Measurements from ENCODE around the gene SPTBN1. TPM values are rescaled to one million over a fixed set of nuclear protein-coding genes. Genes with fewer than 3 reads are reported as not detected.

Gene SPTBN1
- total and polyA plus RNA-seq, 2 of the 13 experiments (the other 11 are each of a cell fraction or from before 2014, with no cell fraction given) = 123 to 299 TPM

- TF ChIP-seq ARID5B (CRISPR knock-in tag; IDR thresholded peaks at IDR 0.05) = peak; percentile 38; the same call in 1 of the 2 replicates
- peak; percentile 59 for TF ChIP-seq GATAD2A (CRISPR knock-in tag; IDR thresholded peaks at IDR 0.05)
- peak; percentile 40; the same call in 1 of the 2 replicates for TF ChIP-seq TBX2 (CRISPR knock-in tag; IDR thresholded peaks at IDR 0.05; ENCODE audit: borderline replicate concordance)
- peak; percentile 38; the same call in 1 of the 2 replicates for TF ChIP-seq MED1 (CRISPR knock-in tag; IDR thresholded peaks at IDR 0.05)
- TF ChIP-seq ESRRA (CRISPR knock-in tag; IDR thresholded peaks at IDR 0.05; ENCODE audit: low read depth) = 0 out of 2 replicates have a peak, but pooled peaks have one; percentile 45
- TF ChIP-seq FOXA3 (CRISPR knock-in tag; IDR thresholded peaks at IDR 0.05) = peak; percentile 64
Observed at GRCh38 chr2:54529518-54529917, 73.4 kb downstream of the SPTBN1 start (continued).

- CTCF ChIA-PET (ENCODE audit: low intra/inter-chr PET ratio, low total read pairs) = no interaction called here
- H3K36me3 ChIP-seq (replicated peaks in 1 of 2; ENCODE audit: control insufficient read depth in 1 of 2, insufficient read depth in 2 of 2, low read length in 2 of 2) = peaks cover 15 to 50% of the 10 kb centered on the region in 2 experiments
- BruUV-seq (replicated peaks) = no TSS peak
- H3K4me3 ChIP-seq (replicated peaks in 1 of 3; ENCODE audit: insufficient read depth in 1 of 3, low read depth in 2 of 3, low read length in 3 of 3) = no peak overlapping the region
- H3K4me1 ChIP-seq (ENCODE audit: insufficient read depth, low read length) = peaks cover 59% of the 10 kb centered on the region
- POLR2A ChIA-PET = interaction anchor here (0.6 to 2.5 kb wide), 5 partner anchors 25 to 116 kb away, joined by 3 to 7 read pairs (median 3); no protein-coding TSS in a partner anchor
- H2AFZ ChIP-seq (ENCODE audit: low read length) = no peak overlapping the region
- H4K20me1 ChIP-seq (ENCODE audit: insufficient read depth, low read length) = no peaks in the 10 kb centered on the region
- DNase-seq (ENCODE audit: low spot score) (no peak), ATAC-seq (no peak), FAIRE-seq (no peak)
- in situ Hi-C loops (cut with HindIII; ENCODE audit: extremely low pct_ligation_motif_present, low pct_unique_long_range_greater_than_20kb) (no loop called here), intact Hi-C loops (cut with micrococcal nuclease; ENCODE audit: unreplicated experiment) (loop anchor here (5.0 kb wide), 1 partner anchor 47 kb away; no protein-coding TSS in a partner anchor)
- peaks cover 35% of the 10 kb centered on the region for H3K79me2 ChIP-seq (ENCODE audit: insufficient read depth, low read length)
- H3K27me3 ChIP-seq (ENCODE audit: control insufficient read depth in 1 of 2, insufficient read depth in 2 of 2, low read length in 2 of 2) = no peaks in the 10 kb centered on the region
- H3K27ac ChIP-seq (ENCODE audit: extremely low read length, insufficient read depth, low read length) = no peak overlapping the region
- WGBS (ENCODE audit: low lambda C conversion rate) = 100% methylated on average over 2 of the region's 2 CpGs
- no peak overlapping the region for H3K4me2 ChIP-seq (ENCODE audit: low read depth, low read length)
- TF ChIP-seq MAFK (conservative IDR thresholded peaks at IDR 0.05 in 1 of 2, IDR thresholded peaks at IDR 0.05 in 1 of 2; ENCODE audit: low read length in 2 of 2) = peak in 1 of 2 experiments; percentile 25; a peak in 1 of 4 replicates
- 0 out of 2 replicates have a peak, but pooled peaks have one; percentile 14 for TF ChIP-seq MAFF (IDR thresholded peaks at IDR 0.05; ENCODE audit: low read depth, low read length)
- TF ChIP-seq ETV6 (CRISPR knock-in tag; conservative IDR thresholded peaks at IDR 0.05) = no peak
- no peaks in the 10 kb centered on the region for H3K9me3 ChIP-seq (ENCODE audit: low read length)
- no peak overlapping the region for H3K9ac ChIP-seq (ENCODE audit: insufficient read depth, low read depth, low read length)
Observed at GRCh38 chr2:54529935-54530334, 73.8 kb downstream of the SPTBN1 start.
